K562 (cell line): ENCODE results near the gene DENND2A. TPM values are rescaled to one million over a fixed set of nuclear protein-coding genes. Genes with fewer than 3 reads are reported as not detected.

Experiments used
- ATAC-seq: fragments of 200-7000 bp; cut with Tn5 transposase; 3 replicates; pipeline ENCODE4 v1.9.1; 2020; ENCODE audit warnings: moderate library complexity
- BruUV-seq: library from RNA; stranded (reverse); fragments of 400-500 nt; replicated peaks from 2 replicates; lab custom pipeline; 2021; lab: Mats Ljungman, UMichigan
- CTCF ChIA-PET: fragments of 300-600 bp; formaldehyde crosslinking; extraction: SDS; loops from one replicate; lab custom pipeline; 2021; ENCODE audit warnings: low intra/inter-chr PET ratio; lab: Yijun Ruan, JAX
- POLR2A ChIA-PET: fragments of 300-600, 350-650 bp; sonication (Branson Sonifier 250); formaldehyde crosslinking; extraction: SDS; loops from one replicate; lab custom pipeline; 2021; ENCODE audit warnings: antibody characterized with exemption, inconsistent platforms; lab: Yijun Ruan, JAX
- DNase-seq, 4 experiments: peaks; one replicate each; pipeline versions ENCODE4 v3.0.0 to v3.0.0-alpha.2; 2011 to 2018; ENCODE audit warnings: low spot score in 3 of 4, mixed read lengths in 3 of 4; ENCODE audit errors: extremely low read depth in 1 of 4
- FAIRE-seq: peaks from 2 replicates; lab custom pipeline; 2011; peaks lifted over from hg19 to GRCh38; lab: Jason Lieb, UNC
- H2AFZ ChIP-seq: 2 replicates; pipeline ENCODE4 v1.6.0; 2011; ENCODE audit warnings: low read depth, low read length, control low read depth, inconsistent platforms
- H3K27ac ChIP-seq: fragments of 200-600 bp; 3 replicates; pipeline ENCODE4 v1.8.0; 2011; ENCODE audit warnings: low read depth, mild to moderate bottlenecking, control low read depth, inconsistent platforms, low read length, moderate library complexity, mixed read lengths; ENCODE audit errors: extremely low read depth
- H3K27me3 ChIP-seq, 2 experiments: fragments of 300-600 bp in 1 of 2; 2 replicates in 1 of 2; 3 replicates in 1 of 2; pipeline versions ENCODE4 v1.6.0 to v1.8.0; 2011; ENCODE audit warnings: inconsistent platforms in 2 of 2, low read length in 2 of 2, mild to moderate bottlenecking in 1 of 2, mixed read lengths in 1 of 2, moderate library complexity in 1 of 2; ENCODE audit not compliant: control insufficient read depth in 2 of 2, insufficient read depth in 2 of 2
- H3K36me3 ChIP-seq: fragments of 300-600 bp; 3 replicates; pipeline ENCODE4 v1.8.0; 2011; ENCODE audit warnings: mild to moderate bottlenecking, low read length, inconsistent platforms; ENCODE audit not compliant: control insufficient read depth, insufficient read depth
- H3K4me1 ChIP-seq, 2 experiments: fragments of 200-600 bp in 1 of 2; replicated peaks in 1 of 2; 2 replicates in 1 of 2; 3 replicates in 1 of 2; pipeline versions ENCODE4 v1.5.1 to v1.8.0; 2011; ENCODE audit warnings: inconsistent platforms in 2 of 2, low read length in 2 of 2, mild to moderate bottlenecking in 1 of 2, mixed read lengths in 1 of 2, moderate library complexity in 1 of 2; ENCODE audit not compliant: control insufficient read depth in 2 of 2, insufficient read depth in 2 of 2
- H3K4me2 ChIP-seq: 2 replicates; pipeline ENCODE4 v1.6.1; 2011; ENCODE audit warnings: low read length, control low read depth, inconsistent platforms, mixed read lengths; ENCODE audit not compliant: insufficient read depth
- H3K4me3 ChIP-seq: fragments of 200-600 bp; sonication (generic), shearing (Covaris generic); 2 replicates; pipeline ENCODE4 v1.5.1; 2016; ENCODE audit warnings: control low read depth, inconsistent platforms
- H3K79me2 ChIP-seq: fragments of 200-600 bp; 3 replicates; pipeline ENCODE4 v1.8.0; 2011; ENCODE audit warnings: low read length, inconsistent platforms; ENCODE audit not compliant: control insufficient read depth, insufficient read depth
- H3K9ac ChIP-seq, 2 experiments: 2 replicates each; pipeline versions ENCODE4 v1.6.0 to v1.6.1; 2011; ENCODE audit warnings: low read depth in 2 of 2, low read length in 2 of 2, control low read depth in 1 of 2, inconsistent platforms in 1 of 2, mild to moderate bottlenecking in 1 of 2, mixed read lengths in 1 of 2; ENCODE audit not compliant: insufficient read depth in 1 of 2
- H3K9me1 ChIP-seq: one replicate; pipeline ENCODE4 v1.6.0; 2011; ENCODE audit warnings: inconsistent platforms, mild to moderate bottlenecking, low read length, moderate library complexity; ENCODE audit not compliant: control insufficient read depth, insufficient read depth
- H3K9me3 ChIP-seq: replicated peaks from 2 replicates; pipeline ENCODE4 v1.5.1; 2011; ENCODE audit warnings: low read depth, low read length, inconsistent platforms; ENCODE audit not compliant: control insufficient read depth, insufficient read depth
- H4K20me1 ChIP-seq: replicated peaks from 2 replicates; pipeline ENCODE4 v1.6.1; 2011; ENCODE audit warnings: low read length, inconsistent platforms, mixed read lengths; ENCODE audit not compliant: control insufficient read depth, insufficient read depth
- BHLHE40 ChIP-seq: IDR thresholded peaks from 2 replicates; pipeline ENCODE4 v1.6.1; 2011; ENCODE audit warnings: low read length, improper control_type of control experiment
- HNRNPUL1 ChIP-seq: fragments of 200-400 bp; formaldehyde crosslinking; IDR thresholded peaks from 2 replicates; pipeline ENCODE4 v1.6.1; 2017; ENCODE audit warnings: low read length
- HOXB6 ChIP-seq: fragments of 250-450 bp; sonication (Bioruptor Pico); IDR thresholded peaks from 2 replicates; pipeline ENCODE4 v1.5.1; 2022; ENCODE audit warnings: mild to moderate bottlenecking, borderline replicate concordance
- KDM5B ChIP-seq: fragments of 200-600 bp; sonication (generic); IDR thresholded peaks from 2 replicates; pipeline ENCODE4 v1.6.1; 2012; ENCODE audit warnings: low read depth, mild to moderate bottlenecking, moderate library complexity, low read length, control low read depth, inconsistent platforms; ENCODE audit not compliant: insufficient replicate concordance
- NR1H2 ChIP-seq: sonication (generic); formaldehyde crosslinking; IDR thresholded peaks from 2 replicates; pipeline ENCODE4 v1.4.0; 2020; ENCODE audit warnings: mild to moderate bottlenecking, missing genetic modification reagents
- RAD21 ChIP-seq, 2 experiments: fragments of 250-450 bp in 1 of 2; fragments of 450-650 bp in 1 of 2; sonication (Bioruptor Pico) in 1 of 2; formaldehyde crosslinking in 1 of 2; IDR thresholded peaks in 1 of 2; conservative IDR thresholded peaks in 1 of 2; 2 replicates each; pipeline versions ENCODE4 v1.4.0 to v1.8.0; 2020 to 2022; ENCODE audit warnings: mild to moderate bottlenecking in 2 of 2, moderate library complexity in 1 of 2
- RBM15 ChIP-seq: fragments of 200-400 bp; formaldehyde crosslinking; IDR thresholded peaks from 2 replicates; pipeline ENCODE4 v1.6.1; 2018; ENCODE audit warnings: mild to moderate bottlenecking, low read length, moderate library complexity; ENCODE audit not compliant: insufficient read depth
- SMAD3 ChIP-seq: fragments of 450-650 bp; formaldehyde crosslinking; conservative IDR thresholded peaks from 2 replicates; pipeline ENCODE4 v1.4.0; 2020; ENCODE audit warnings: mild to moderate bottlenecking
- SNIP1 ChIP-seq: fragments of 450-650 bp; IDR thresholded peaks from 2 replicates; pipeline ENCODE4 v1.7.1; 2017; ENCODE audit warnings: low read depth, mild to moderate bottlenecking
- TCFL5 ChIP-seq: fragments of 250-450 bp; sonication (Bioruptor Pico); conservative IDR thresholded peaks from 2 replicates; pipeline ENCODE4 v1.6.1; 2021; ENCODE audit warnings: mild to moderate bottlenecking, moderate library complexity, matching md5 sums
- U2AF2 ChIP-seq: fragments of 200-400 bp; formaldehyde crosslinking; optimal IDR thresholded peaks from 2 replicates; pipeline ENCODE3; 2017; ENCODE audit warnings: low read depth, mild to moderate bottlenecking, low read length
- ZBTB9 ChIP-seq: fragments of 450-650 bp; formaldehyde crosslinking; IDR thresholded peaks from 2 replicates; pipeline ENCODE4 v1.4.0; 2020; ENCODE audit warnings: mild to moderate bottlenecking, moderate library complexity
- ZNF354B ChIP-seq: fragments of 250-450 bp; sonication (Bioruptor Pico); IDR thresholded peaks from 2 replicates; pipeline ENCODE4 v1.4.0; 2020
- WGBS: fragments of 100-300 bp; shearing (Covaris generic); methylation state at CpG from one replicate; pipeline ENCODE4 v1.1.6; 2016; ENCODE audit warnings: low coverage, mixed read lengths; ENCODE audit not compliant: insufficient coverage; ENCODE audit errors: missing lambda C conversion rate; 5-methylcytosine and 5-hydroxymethylcytosine counted together
- in situ Hi-C: fragments of 300-500 bp; cut with MboI; formaldehyde crosslinking; loops from 4 replicates; pipeline ENCODE4 v1.15.0; 2018; ENCODE audit warnings: inconsistent platforms, mixed read lengths
- intact Hi-C: fragments of 100-400 bp; cut with micrococcal nuclease; formaldehyde crosslinking; loops from 2 replicates; pipeline ENCODE4 v1.14.2; 2022
- polyA plus RNA-seq, 8 experiments: library from polyadenylated mRNA; depleted of rRNA in 4 of 8; stranded (reverse) in 5 of 8; unstranded in 3 of 8; fragments of >200 nt; fragmentation: Nextera tagmentation in 2 of 8; fragmentation: Illumina TruSeq in 1 of 8; extraction: Ambion mirVana in 2 of 8; extraction: Trizol in 1 of 8; gene quantifications; 2 replicates each; pipeline versions ENCODE4 v1.2.1 to v1.2.3, GENCODE V29; 2011 to 2014; ENCODE audit warnings: inconsistent platforms in 1 of 8, missing spikeins in 1 of 8
- total RNA-seq, 7 experiments: library from RNA; depleted of rRNA in 6 of 7; stranded (reverse); fragments of >200 nt in 6 of 7; fragmentation: Illumina TruSeq in 2 of 7; extraction: Trizol in 2 of 7; gene quantifications; 2 replicates each; pipeline versions ENCODE4 v1.2.1 to v1.2.3, GENCODE V29; 2011 to 2021; ENCODE audit warnings: low replicate concordance in 1 of 7
- TF ChIP-seq, protein P1 (sequence below): fragments of 450-650 bp; IDR thresholded peaks from 2 replicates; pipeline ENCODE4 v1.6.1; 2017; ENCODE audit warnings: antibody characterized with exemption, mild to moderate bottlenecking
- TF ChIP-seq, protein P2 (sequence below): fragments of 450-650 bp; conservative IDR thresholded peaks from 2 replicates; pipeline ENCODE4 v1.6.1; 2016; ENCODE audit warnings: missing genetic modification characterization, low read depth, mild to moderate bottlenecking, missing compliant biosample characterization, moderate library complexity
- TF ChIP-seq, protein P3 (sequence below): IDR thresholded peaks from 3 replicates; pipeline ENCODE4 v1.6.1; 2011; ENCODE audit warnings: borderline replicate concordance, mild to moderate bottlenecking; ENCODE audit not compliant: insufficient read length, insufficient read depth

The DENND2A gene
- total and polyA plus RNA-seq, 9 of the 15 experiments (the other 6 are each of a cell fraction or from before 2014, with no cell fraction given), result not detected

DNA sequence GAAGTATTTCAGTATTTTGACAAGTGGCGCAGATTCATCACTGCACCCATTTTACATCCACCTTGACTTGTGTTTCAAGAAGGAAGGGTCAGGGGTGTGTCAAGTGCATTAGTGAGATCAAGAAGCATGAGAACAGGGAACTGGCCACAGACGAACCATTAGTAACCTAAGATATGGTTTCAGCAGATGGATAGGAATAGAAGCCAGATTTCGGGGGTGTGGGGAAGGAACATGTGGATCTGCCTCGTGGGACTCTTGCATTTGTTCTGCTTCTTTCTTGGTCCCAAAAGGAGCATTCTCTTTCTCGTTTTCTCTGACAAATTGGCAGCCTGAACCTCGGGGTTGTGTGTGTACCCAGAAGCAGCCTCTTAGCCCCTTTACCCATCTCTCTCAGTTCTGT is 9.6 kb downstream of the DENND2A start:
- Histone ChIP-seq H3K4me3 (no peak overlapping the region), H3K36me3 (no peaks in the 10 kb centered on the region), H3K9ac (no peak overlapping the region), H3K9me3 (no peaks in the 10 kb centered on the region), H2AFZ (no peak overlapping the region), H3K4me1 (no peaks in the 10 kb centered on the region), H3K9me1 (no peaks in the 10 kb centered on the region), H3K27me3 (peaks cover 64 to 79% of the 10 kb centered on the region in 2 experiments), H3K4me2 (no peak overlapping the region), H3K79me2 (no peaks in the 10 kb centered on the region), H3K27ac (no peak overlapping the region), H4K20me1 (peaks cover 3% of the 10 kb centered on the region; the same call in 1 of the 2 replicates)
- intact Hi-C loops, result no loop called here
- WGBS, result 2% methylated on average over 6 of the region's 6 CpGs
- BruUV-seq, result no TSS peak
- POLR2A ChIA-PET, result interaction anchor here (0.7 to 1.0 kb wide), 2 partner anchors 12 to 14 kb away, joined by 3 to 4 read pairs; no protein-coding TSS in a partner anchor
- CTCF ChIA-PET, result no interaction called here
- ATAC-seq (no peak), FAIRE-seq (no peak), DNase-seq (no peak)
- in situ Hi-C loops, result no loop called here
- no peak for TF ChIP-seq U2AF2
- TF ChIP-seq BHLHE40, result no peak
- no peak for TF ChIP-seq HNRNPUL1
- no peak for TF ChIP-seq KDM5B
- TF ChIP-seq SMAD3 (CRISPR knock-in tag), result no peak
- no peak for TF ChIP-seq ZNF354B (CRISPR knock-in tag)
- TF ChIP-seq RBM15, result no peak
- TF ChIP-seq, protein P1, sequence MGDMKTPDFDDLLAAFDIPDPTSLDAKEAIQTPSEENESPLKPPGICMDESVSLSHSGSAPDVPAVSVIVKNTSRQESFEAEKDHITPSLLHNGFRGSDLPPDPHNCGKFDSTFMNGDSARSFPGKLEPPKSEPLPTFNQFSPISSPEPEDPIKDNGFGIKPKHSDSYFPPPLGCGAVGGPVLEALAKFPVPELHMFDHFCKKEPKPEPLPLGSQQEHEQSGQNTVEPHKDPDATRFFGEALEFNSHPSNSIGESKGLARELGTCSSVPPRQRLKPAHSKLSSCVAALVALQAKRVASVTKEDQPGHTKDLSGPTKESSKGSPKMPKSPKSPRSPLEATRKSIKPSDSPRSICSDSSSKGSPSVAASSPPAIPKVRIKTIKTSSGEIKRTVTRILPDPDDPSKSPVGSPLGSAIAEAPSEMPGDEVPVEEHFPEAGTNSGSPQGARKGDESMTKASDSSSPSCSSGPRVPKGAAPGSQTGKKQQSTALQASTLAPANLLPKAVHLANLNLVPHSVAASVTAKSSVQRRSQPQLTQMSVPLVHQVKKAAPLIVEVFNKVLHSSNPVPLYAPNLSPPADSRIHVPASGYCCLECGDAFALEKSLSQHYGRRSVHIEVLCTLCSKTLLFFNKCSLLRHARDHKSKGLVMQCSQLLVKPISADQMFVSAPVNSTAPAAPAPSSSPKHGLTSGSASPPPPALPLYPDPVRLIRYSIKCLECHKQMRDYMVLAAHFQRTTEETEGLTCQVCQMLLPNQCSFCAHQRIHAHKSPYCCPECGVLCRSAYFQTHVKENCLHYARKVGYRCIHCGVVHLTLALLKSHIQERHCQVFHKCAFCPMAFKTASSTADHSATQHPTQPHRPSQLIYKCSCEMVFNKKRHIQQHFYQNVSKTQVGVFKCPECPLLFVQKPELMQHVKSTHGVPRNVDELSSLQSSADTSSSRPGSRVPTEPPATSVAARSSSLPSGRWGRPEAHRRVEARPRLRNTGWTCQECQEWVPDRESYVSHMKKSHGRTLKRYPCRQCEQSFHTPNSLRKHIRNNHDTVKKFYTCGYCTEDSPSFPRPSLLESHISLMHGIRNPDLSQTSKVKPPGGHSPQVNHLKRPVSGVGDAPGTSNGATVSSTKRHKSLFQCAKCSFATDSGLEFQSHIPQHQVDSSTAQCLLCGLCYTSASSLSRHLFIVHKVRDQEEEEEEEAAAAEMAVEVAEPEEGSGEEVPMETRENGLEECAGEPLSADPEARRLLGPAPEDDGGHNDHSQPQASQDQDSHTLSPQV, result no peak
- TF ChIP-seq, protein P2, sequence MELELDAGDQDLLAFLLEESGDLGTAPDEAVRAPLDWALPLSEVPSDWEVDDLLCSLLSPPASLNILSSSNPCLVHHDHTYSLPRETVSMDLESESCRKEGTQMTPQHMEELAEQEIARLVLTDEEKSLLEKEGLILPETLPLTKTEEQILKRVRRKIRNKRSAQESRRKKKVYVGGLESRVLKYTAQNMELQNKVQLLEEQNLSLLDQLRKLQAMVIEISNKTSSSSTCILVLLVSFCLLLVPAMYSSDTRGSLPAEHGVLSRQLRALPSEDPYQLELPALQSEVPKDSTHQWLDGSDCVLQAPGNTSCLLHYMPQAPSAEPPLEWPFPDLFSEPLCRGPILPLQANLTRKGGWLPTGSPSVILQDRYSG (tag), result no peak
- no peak for TF ChIP-seq RAD21 (CRISPR knock-in tag; conservative IDR thresholded peaks at IDR 0.05 in 1 of 2, IDR thresholded peaks at IDR 0.05 in 1 of 2)
- TF ChIP-seq NR1H2 (CRISPR knock-in tag), result no peak
- TF ChIP-seq, protein P3, sequence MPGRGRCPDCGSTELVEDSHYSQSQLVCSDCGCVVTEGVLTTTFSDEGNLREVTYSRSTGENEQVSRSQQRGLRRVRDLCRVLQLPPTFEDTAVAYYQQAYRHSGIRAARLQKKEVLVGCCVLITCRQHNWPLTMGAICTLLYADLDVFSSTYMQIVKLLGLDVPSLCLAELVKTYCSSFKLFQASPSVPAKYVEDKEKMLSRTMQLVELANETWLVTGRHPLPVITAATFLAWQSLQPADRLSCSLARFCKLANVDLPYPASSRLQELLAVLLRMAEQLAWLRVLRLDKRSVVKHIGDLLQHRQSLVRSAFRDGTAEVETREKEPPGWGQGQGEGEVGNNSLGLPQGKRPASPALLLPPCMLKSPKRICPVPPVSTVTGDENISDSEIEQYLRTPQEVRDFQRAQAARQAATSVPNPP, result no peak
- no peak for TF ChIP-seq ZBTB9 (CRISPR knock-in tag)
- TF ChIP-seq TCFL5 (CRISPR knock-in tag), result no peak
- TF ChIP-seq SNIP1, result no peak
- no peak for TF ChIP-seq HOXB6
